GM12878 (cell line): ENCODE measurements around the gene RPRD1A.

Experiments
- ATF2 ChIP-seq: IDR thresholded peaks from 2 replicates; pipeline ENCODE4 v1.6.1; 2012; ENCODE audit warnings: low read length, inconsistent platforms
- CBX3 ChIP-seq: fragments of 200-600 bp; sonication (generic); IDR thresholded peaks from 2 replicates; pipeline ENCODE4 v1.6.1; 2016; ENCODE audit warnings: low read depth, borderline replicate concordance
- CTCF ChIP-seq, 3 experiments: IDR thresholded peaks in 2 of 3; conservative IDR thresholded peaks in 1 of 3; 2 replicates each; pipeline ENCODE4 v1.5.1; 2011; ENCODE audit warnings: low read depth in 3 of 3, low read length in 3 of 3, mild to moderate bottlenecking in 3 of 3, control low read depth in 2 of 3, moderate library complexity in 2 of 3, inconsistent platforms in 1 of 3, mixed read lengths in 1 of 3; ENCODE audit not compliant: control insufficient read depth in 2 of 3, insufficient read depth in 1 of 3; ENCODE audit errors: extremely low read depth in 1 of 3
- CUX1 ChIP-seq: IDR thresholded peaks from 2 replicates; pipeline ENCODE4 v1.6.1; 2012; ENCODE audit warnings: improper control_type of control experiment, low read depth, low read length; ENCODE audit not compliant: insufficient replicate concordance
- IRF3 ChIP-seq: fragments of 450-650 bp; IDR thresholded peaks from 2 replicates; pipeline ENCODE4 v1.6.1; 2014; ENCODE audit warnings: mild to moderate bottlenecking
- KDM1A ChIP-seq: fragments of 200-600 bp; sonication (generic); IDR thresholded peaks from 2 replicates; pipeline ENCODE4 v1.6.1; 2016; ENCODE audit warnings: borderline replicate concordance
- MTA3 ChIP-seq: IDR thresholded peaks from 2 replicates; pipeline ENCODE4 v1.6.1; 2012; ENCODE audit warnings: low read length, inconsistent platforms, borderline replicate concordance
- NFIC ChIP-seq: IDR thresholded peaks from 2 replicates; pipeline ENCODE4 v1.6.1; 2012; ENCODE audit warnings: low read depth, mild to moderate bottlenecking, inconsistent platforms, low read length, moderate library complexity
- POLR2A ChIP-seq: IDR thresholded peaks from 2 replicates; pipeline ENCODE4 v1.6.1; 2011; ENCODE audit warnings: low read depth, mild to moderate bottlenecking, low read length
- RELA ChIP-seq: fragments of 450-650 bp; IDR thresholded peaks from 2 replicates; pipeline ENCODE4 v1.8.0; 2014; ENCODE audit warnings: borderline replicate concordance; ENCODE audit not compliant: partially characterized antibody
- SIN3A ChIP-seq: IDR thresholded peaks from 2 replicates; pipeline ENCODE4 v1.6.1; 2012; ENCODE audit warnings: low read depth, low read length, improper control_type of control experiment
- SP1 ChIP-seq: IDR thresholded peaks from one replicate; pipeline ENCODE4 v1.6.1; 2011; ENCODE audit warnings: low read depth, low read length
- TBL1XR1 ChIP-seq: IDR thresholded peaks from 2 replicates; pipeline ENCODE4 v1.6.1; 2012; ENCODE audit warnings: low read depth, low read length, improper control_type of control experiment
- ZBTB33 ChIP-seq: fragments of 450-650 bp; IDR thresholded peaks from 2 replicates; pipeline ENCODE4 v1.6.1; 2017; ENCODE audit warnings: mild to moderate bottlenecking

DNA sequence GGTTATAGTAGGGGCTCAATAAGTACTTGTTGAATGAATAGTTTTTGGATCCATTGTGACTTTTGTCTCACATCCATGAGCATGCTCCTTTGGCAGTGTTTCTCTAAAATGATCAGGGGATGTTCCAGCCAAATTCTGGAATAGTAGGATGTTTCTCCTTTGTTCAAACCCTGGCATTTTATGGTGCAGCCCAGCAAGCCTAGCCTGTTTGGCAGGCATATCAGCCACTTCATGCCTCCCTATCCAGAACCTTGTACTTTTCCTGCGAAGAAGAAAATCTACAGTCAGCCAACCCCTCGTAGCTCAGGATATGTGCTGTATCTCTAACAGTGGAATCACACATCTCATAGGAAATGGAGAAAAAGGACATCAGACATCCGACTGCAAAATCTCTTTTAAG lies 27.1 kb upstream of the RPRD1A start:
- no peak for TF ChIP-seq MTA3
- no peak for TF ChIP-seq SIN3A
- TF ChIP-seq ZBTB33 = no peak
- TF ChIP-seq POLR2A = no peak
- TF ChIP-seq CTCF (IDR thresholded peaks at IDR 0.05 in 2 of 3, conservative IDR thresholded peaks at IDR 0.05 in 1 of 3; ENCODE audit: control insufficient read depth in 2 of 3, extremely low read depth in 1 of 3, insufficient read depth in 1 of 3, low read depth in 3 of 3, low read length in 3 of 3) = no peak
- no peak for TF ChIP-seq IRF3
- no peak for TF ChIP-seq KDM1A
- no peak for TF ChIP-seq TBL1XR1
- TF ChIP-seq ATF2 = no peak
- no peak for TF ChIP-seq CUX1
- TF ChIP-seq RELA = no peak
- no peak for TF ChIP-seq CBX3
- TF ChIP-seq NFIC = no peak
- TF ChIP-seq SP1 = no peak
